T-helper 1 cell treated with Interleukin-12 subunit alpha and Interleukin-12 subunit beta and Interleukin-4 antibody, amounts not matched to agents 30 μg/mL and 1 μg/mL, for 36 hours (primary cell): ENCODE data around the gene SLC4A3.

Source experiments
- H3K27ac Mint-ChIP-seq: one replicate; pipeline ENCODE4 v1.8.0; 2021; ENCODE audit warnings: mild to moderate bottlenecking, mixed read lengths
- H3K27me3 Mint-ChIP-seq: one replicate; pipeline ENCODE4 v1.8.0; 2021; ENCODE audit warnings: low read depth, mixed read lengths
- H3K36me3 Mint-ChIP-seq: one replicate; pipeline ENCODE4 v1.8.0; 2021; ENCODE audit warnings: low read depth, mixed read lengths
- H3K4me1 Mint-ChIP-seq: one replicate; pipeline ENCODE4 v1.8.0; 2021; ENCODE audit warnings: low read depth, mixed read lengths
- H3K4me3 Mint-ChIP-seq: one replicate; pipeline ENCODE4 v1.8.0; 2021; ENCODE audit warnings: mild to moderate bottlenecking, moderate library complexity, mixed read lengths
- H3K9me3 Mint-ChIP-seq: one replicate; pipeline ENCODE4 v1.8.0; 2021; ENCODE audit warnings: mixed read lengths

The SLC4A3 gene

GRCh38 chr2:219622472-219622871, 5.0 kb upstream of the SLC4A3 start:
- H3K4me1 Mint-ChIP-seq = peaks cover 5% of the 10 kb centered on the region
- no peaks in the 10 kb centered on the region for H3K36me3 Mint-ChIP-seq
- H3K9me3 Mint-ChIP-seq = no peaks in the 10 kb centered on the region
- H3K4me3 Mint-ChIP-seq = no peak overlapping the region
- H3K27ac Mint-ChIP-seq = no peak overlapping the region
- H3K27me3 Mint-ChIP-seq = peaks cover 30% of the 10 kb centered on the region

DNA sequence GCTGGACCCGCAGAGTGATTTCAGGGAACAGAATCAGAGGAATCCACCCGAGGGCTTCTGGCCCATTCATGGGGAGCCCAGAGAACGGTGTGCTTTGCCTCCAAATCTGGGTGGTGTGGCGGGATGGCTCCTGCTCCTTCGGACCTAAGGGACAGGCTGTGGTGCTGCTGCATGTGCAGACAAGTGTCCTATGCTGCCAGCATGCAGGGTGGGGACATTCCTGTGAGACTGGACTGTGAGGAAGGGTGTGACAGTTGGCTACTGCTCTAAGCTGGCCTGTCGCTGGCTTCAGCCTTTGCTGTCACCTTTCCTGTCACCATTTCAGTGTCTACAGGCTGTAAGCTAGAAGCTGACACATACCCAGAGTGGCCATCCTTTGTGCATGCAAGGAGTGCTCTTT, 2.9 kb upstream of the SLC4A3 start:
- no peak overlapping the region for H3K27ac Mint-ChIP-seq
- peaks cover 42% of the 10 kb centered on the region for H3K27me3 Mint-ChIP-seq
- peaks cover 5% of the 10 kb centered on the region for H3K4me1 Mint-ChIP-seq
- H3K4me3 Mint-ChIP-seq = no peak overlapping the region
- H3K9me3 Mint-ChIP-seq = no peaks in the 10 kb centered on the region
- H3K36me3 Mint-ChIP-seq = no peaks in the 10 kb centered on the region

DNA sequence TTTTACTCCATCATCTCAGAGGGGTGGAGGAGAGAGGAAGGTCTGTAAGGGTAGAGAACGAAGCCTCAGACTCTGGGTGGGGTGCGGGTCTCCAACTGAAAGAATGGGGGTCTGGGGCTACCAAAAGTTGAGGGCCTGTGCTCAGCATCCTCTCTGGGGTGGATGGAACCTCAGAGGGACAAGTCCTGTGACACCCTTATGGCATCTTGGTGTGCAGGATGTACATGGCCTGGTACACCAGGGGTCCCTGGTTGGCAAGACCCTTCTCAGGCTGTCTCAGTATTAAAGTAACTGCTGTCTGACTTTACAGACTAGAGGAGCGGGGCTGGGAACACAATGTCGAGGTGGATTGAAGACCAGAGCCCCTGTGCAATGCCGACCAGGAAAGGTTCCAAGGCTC, 2.3 kb upstream of the SLC4A3 start:
- H3K27ac Mint-ChIP-seq = no peak overlapping the region
- no peak overlapping the region for H3K4me3 Mint-ChIP-seq
- peaks cover 5% of the 10 kb centered on the region for H3K4me1 Mint-ChIP-seq
- peaks cover 42% of the 10 kb centered on the region for H3K27me3 Mint-ChIP-seq
- H3K36me3 Mint-ChIP-seq = no peaks in the 10 kb centered on the region
- no peaks in the 10 kb centered on the region for H3K9me3 Mint-ChIP-seq

GRCh38 chr2:219626540-219626939, 890 bp upstream of the SLC4A3 start:
- H3K36me3 Mint-ChIP-seq = no peaks in the 10 kb centered on the region
- no peaks in the 10 kb centered on the region for H3K9me3 Mint-ChIP-seq
- peaks cover 42% of the 10 kb centered on the region for H3K27me3 Mint-ChIP-seq
- peak overlapping the region; percentile 66 for H3K4me3 Mint-ChIP-seq
- peaks cover 5% of the 10 kb centered on the region for H3K4me1 Mint-ChIP-seq
- no peak overlapping the region for H3K27ac Mint-ChIP-seq

DNA sequence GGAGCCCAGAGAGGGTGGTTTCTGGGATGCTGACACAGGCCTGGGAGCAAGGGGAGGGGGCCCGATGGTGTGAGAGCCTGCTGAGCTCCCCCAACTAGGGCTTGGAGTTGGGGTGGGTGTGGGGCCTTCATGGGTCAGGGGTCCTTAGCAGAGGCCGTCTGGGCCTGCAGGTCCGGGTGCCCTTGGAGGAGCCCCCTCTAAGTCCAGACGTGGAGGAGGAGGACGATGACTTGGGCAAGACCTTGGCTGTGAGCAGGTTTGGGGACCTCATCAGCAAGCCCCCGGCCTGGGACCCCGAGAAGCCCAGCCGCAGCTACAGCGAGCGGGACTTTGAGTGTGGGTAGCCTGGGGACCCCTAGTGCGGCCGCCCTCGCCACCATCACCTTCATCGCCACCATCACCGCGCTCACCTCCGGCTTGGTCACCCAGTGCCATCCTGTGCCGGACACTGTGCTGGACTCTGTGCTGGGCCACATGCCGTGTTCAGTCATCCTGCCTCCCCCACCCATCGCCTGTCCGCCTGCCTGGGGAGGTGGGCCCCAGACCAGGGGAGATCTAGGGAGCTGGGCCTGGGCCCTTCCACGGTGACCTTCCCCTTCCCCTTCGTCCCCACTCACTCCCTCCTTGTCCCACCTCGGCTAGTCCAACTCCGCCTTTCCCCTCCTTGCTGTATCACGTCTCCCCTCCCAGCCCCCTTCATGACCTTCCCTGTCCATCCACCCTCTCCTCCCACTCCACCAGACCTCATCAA, 980 bp downstream of the SLC4A3 start:
- H3K27me3 Mint-ChIP-seq = peaks cover 36% of the 10 kb centered on the region

DNA sequence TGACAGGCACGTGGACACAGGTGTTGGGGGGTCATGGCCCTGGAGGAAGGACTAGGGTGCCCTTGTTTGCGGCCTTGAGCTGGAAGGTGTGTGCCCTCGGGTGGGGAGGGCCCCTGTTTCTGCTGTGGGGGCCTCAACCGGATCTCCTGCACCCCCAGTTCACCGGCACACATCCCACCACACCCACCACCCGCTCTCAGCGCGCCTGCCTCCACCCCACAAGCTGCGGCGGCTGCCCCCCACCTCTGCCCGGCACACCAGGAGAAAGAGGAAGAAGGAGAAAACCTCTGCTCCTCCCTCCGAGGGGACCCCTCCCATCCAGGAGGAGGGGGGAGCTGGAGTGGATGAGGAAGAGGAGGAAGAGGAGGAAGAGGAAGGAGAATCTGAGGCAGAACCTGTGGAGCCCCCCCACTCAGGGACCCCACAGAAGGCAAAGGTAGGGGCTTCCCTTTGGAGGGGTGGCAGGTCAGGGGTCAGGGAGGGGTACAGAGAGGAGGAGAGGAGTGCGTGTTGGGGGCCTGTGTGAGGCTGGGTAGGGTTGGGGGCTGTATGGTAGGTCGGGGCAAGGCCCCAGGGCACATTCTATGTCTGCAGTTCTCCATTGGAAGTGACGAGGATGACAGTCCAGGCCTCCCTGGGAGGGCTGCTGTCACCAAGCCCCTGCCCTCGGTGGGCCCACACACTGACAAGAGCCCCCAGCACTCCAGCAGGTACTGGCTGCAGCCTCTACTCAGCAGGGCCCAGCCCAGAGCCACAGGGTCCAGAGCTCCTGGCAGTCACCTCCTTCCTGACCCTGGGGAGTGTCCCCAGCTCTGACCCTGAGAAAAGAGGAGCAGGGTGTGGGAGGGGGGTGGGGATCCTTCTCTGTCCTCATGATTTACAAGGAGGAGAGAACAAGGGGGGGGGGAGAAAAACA, 1.8 kb downstream of the SLC4A3 start:
- H3K27ac Mint-ChIP-seq = no peak overlapping the region
- no peak overlapping the region for H3K4me3 Mint-ChIP-seq
- H3K27me3 Mint-ChIP-seq = peaks cover 31% of the 10 kb centered on the region
- peaks cover 5% of the 10 kb centered on the region for H3K4me1 Mint-ChIP-seq
- no peaks in the 10 kb centered on the region for H3K9me3 Mint-ChIP-seq
- H3K36me3 Mint-ChIP-seq = no peaks in the 10 kb centered on the region

More for the DNA sequence above, 980 bp downstream of the SLC4A3 start:
- no peak overlapping the region for H3K4me3 Mint-ChIP-seq
- peaks cover 5% of the 10 kb centered on the region for H3K4me1 Mint-ChIP-seq
- no peak overlapping the region for H3K27ac Mint-ChIP-seq
- H3K36me3 Mint-ChIP-seq = no peaks in the 10 kb centered on the region
- H3K9me3 Mint-ChIP-seq = no peaks in the 10 kb centered on the region

GRCh38 chr2:219629976-219630695, 2.7 kb downstream of the SLC4A3 start:
- peaks cover 26% of the 10 kb centered on the region for H3K27me3 Mint-ChIP-seq
- no peak overlapping the region for H3K27ac Mint-ChIP-seq
- no peaks in the 10 kb centered on the region for H3K9me3 Mint-ChIP-seq
- H3K36me3 Mint-ChIP-seq = no peaks in the 10 kb centered on the region
- H3K4me3 Mint-ChIP-seq = no peak overlapping the region
- peaks cover 5% of the 10 kb centered on the region for H3K4me1 Mint-ChIP-seq

DNA sequence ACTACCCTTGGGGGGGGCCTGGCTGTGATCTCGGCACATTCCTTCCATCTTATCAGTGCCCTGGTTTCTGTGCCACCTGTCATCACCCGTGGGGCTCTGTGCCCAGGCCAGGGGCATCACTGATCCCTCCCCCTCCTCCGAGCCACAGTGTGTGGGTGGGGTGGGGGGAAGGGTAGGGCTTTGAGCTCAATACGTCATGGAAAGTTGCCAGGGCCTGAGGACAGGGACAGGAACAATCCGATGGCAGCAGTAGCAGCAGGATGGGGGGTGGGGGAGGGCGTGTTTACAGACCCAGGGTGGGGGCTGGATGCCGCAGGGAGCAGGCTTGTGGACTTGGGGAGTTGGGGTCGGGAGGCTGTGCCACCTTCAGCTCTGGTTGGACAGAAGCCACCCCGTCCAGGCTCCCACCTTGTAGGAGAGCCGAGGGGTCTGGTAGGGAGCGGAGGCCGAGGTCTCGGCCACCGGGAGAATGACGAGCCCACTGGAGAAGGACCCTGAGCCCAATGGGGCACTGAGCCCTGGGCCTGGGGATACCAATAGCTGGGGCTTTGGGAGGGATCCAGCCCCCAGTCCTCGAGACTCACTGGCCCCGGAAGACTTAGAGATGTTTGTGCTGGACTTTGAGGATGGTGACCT, 3.5 kb downstream of the SLC4A3 start:
- Mint-ChIP-seq H3K9me3 (no peaks in the 10 kb centered on the region), H3K4me1 (peaks cover 5% of the 10 kb centered on the region), H3K27me3 (peaks cover 25% of the 10 kb centered on the region), H3K36me3 (no peaks in the 10 kb centered on the region), H3K27ac (no peak overlapping the region), H3K4me3 (no peak overlapping the region)

- H3K27ac Mint-ChIP-seq = no peak overlapping the region
- H3K9me3 Mint-ChIP-seq = no peaks in the 10 kb centered on the region
- peaks cover 19% of the 10 kb centered on the region for H3K27me3 Mint-ChIP-seq
- H3K36me3 Mint-ChIP-seq = no peaks in the 10 kb centered on the region
- H3K4me1 Mint-ChIP-seq = peaks cover 5% of the 10 kb centered on the region
- no peak overlapping the region for H3K4me3 Mint-ChIP-seq
Measured at GRCh38 chr2:219631406-219631891, 4.0 kb downstream of the SLC4A3 start.

- Mint-ChIP-seq H3K36me3 (no peaks in the 10 kb centered on the region), H3K9me3 (no peaks in the 10 kb centered on the region), H3K27ac (no peak overlapping the region), H3K27me3 (peaks cover 13% of the 10 kb centered on the region), H3K4me3 (no peak overlapping the region), H3K4me1 (no peaks in the 10 kb centered on the region)
Measured at GRCh38 chr2:219631904-219632759, 4.7 kb downstream of the SLC4A3 start.

DNA sequence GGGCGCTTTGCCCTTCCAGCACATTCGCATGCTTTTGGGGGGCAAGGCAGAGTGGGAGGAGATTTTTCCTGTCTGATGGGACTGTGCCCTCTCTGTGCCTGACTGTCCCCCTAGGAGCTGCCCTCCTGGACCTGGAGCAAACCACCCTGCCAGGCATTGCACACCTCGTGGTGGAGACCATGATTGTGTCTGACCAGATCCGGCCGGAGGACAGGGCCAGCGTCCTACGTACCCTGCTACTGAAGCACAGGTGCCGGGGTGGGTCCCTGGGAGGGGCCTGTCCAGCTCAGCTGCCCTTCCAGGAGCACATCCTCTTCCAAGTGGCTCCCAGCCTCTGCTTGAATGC, 5.3 kb downstream of the SLC4A3 start:
- Mint-ChIP-seq H3K27ac (no peak overlapping the region), H3K36me3 (no peaks in the 10 kb centered on the region), H3K9me3 (no peaks in the 10 kb centered on the region), H3K27me3 (peaks cover 12% of the 10 kb centered on the region), H3K4me3 (no peak overlapping the region), H3K4me1 (no peaks in the 10 kb centered on the region)

GRCh38 chr2:219633276-219634065, 6.0 kb downstream of the SLC4A3 start:
- Mint-ChIP-seq H3K4me1 (no peaks in the 10 kb centered on the region), H3K9me3 (no peaks in the 10 kb centered on the region), H3K36me3 (no peaks in the 10 kb centered on the region), H3K4me3 (no peak overlapping the region), H3K27ac (no peak overlapping the region), H3K27me3 (peaks cover 8% of the 10 kb centered on the region)
